Heart left ventricle (tissue), 16 donors: ENCODE measurements around the gene DLG1. TPM values are rescaled to one million over a fixed set of nuclear protein-coding genes. Genes with fewer than 3 reads are reported as not detected.
"Not testable (repeated sequence)": the region's sequence is repeated elsewhere in the genome, so short reads cannot be mapped to it uniquely, and the experiment has no call there.

Experiments
- ATAC-seq, 4 donors: fragments of 200-7000 bp; cut with Tn5 transposase; one replicate each; pipeline ENCODE4 v1.9.1; 2020 to 2022; ENCODE audit warnings: moderate library complexity in 4 of 4, mild to moderate bottlenecking in 3 of 4, moderate number of reproducible peaks in 1 of 4
- DNase-seq, 5 donors: peaks; one replicate each; pipeline ENCODE4 v3.0.0-alpha.2; 2020
- H3K27ac ChIP-seq, 12 donors: fragments of 200-600 bp; sonication (generic) in 4 of 12; one replicate each; pipeline versions ENCODE4 v1.5.0 to v1.8.0; 2016 to 2022; ENCODE audit warnings: mild to moderate bottlenecking in 2 of 12
- H3K27me3 ChIP-seq, 9 donors: fragments of 200-600 bp; sonication (generic) in 2 of 9; one replicate each; pipeline versions ENCODE4 v1.5.1 to v1.8.0; 2016 to 2022; ENCODE audit warnings: mild to moderate bottlenecking in 3 of 9
- H3K36me3 ChIP-seq, 9 donors: fragments of 200-600 bp; sonication (generic) in 2 of 9; one replicate each; pipeline versions ENCODE4 v1.5.0 to v1.8.0; 2018 to 2022; ENCODE audit warnings: mild to moderate bottlenecking in 2 of 9
- H3K4me1 ChIP-seq, 12 donors: fragments of 200-600 bp; sonication (generic) in 4 of 12; one replicate each; pipeline versions ENCODE4 v1.5.0 to v1.8.0; 2016 to 2022; ENCODE audit warnings: mild to moderate bottlenecking in 3 of 12
- H3K4me3 ChIP-seq, 12 donors: fragments of 200-600 bp; sonication (generic) in 4 of 12; one replicate each; pipeline versions ENCODE4 v1.5.0 to v1.8.0; 2017 to 2022; ENCODE audit warnings: mild to moderate bottlenecking in 9 of 12, moderate library complexity in 4 of 12
- H3K9me3 ChIP-seq, 12 donors: fragments of 200-600 bp; sonication (generic) in 4 of 12; one replicate each; pipeline versions ENCODE4 v1.5.0 to v1.8.0; 2016 to 2022; ENCODE audit warnings: mild to moderate bottlenecking in 1 of 12
- CTCF ChIP-seq, 12 donors: fragments of 200-600 bp; sonication (generic) in 4 of 12; IDR thresholded peaks; one replicate each; pipeline versions ENCODE4 v1.5.0 to v1.8.0; 2018 to 2022; ENCODE audit warnings: antibody characterized with exemption in 12 of 12, mild to moderate bottlenecking in 5 of 12
- POLR2A ChIP-seq, 2 donors: fragments of 450-650 bp; IDR thresholded peaks; one replicate each; pipeline ENCODE4 v1.6.1; 2017; ENCODE audit warnings: antibody characterized with exemption in 2 of 2, mild to moderate bottlenecking in 2 of 2, moderate library complexity in 2 of 2
- WGBS, 4 donors: extraction: QIAGEN DNeasy Blood & Tissue Kit in 2 of 4; methylation state at CpG; one replicate each; pipeline versions ENCODE4 v1.1.5 to v1.1.7; 2013 to 2018; 5-methylcytosine and 5-hydroxymethylcytosine counted together
- intact Hi-C, 10 donors: fragments of 100-400 bp; cut with DNase I; formaldehyde crosslinking; loops; one replicate each; pipeline versions ENCODE4 v1.11.1 to v1.14.2; 2022
- polyA plus RNA-seq, 2 donors: library from polyadenylated mRNA; stranded (reverse); fragments of 200-250 nt; gene quantifications; one replicate each; pipeline ENCODE4 v1.2.3, GENCODE V29; 2013
- total RNA-seq, 9 donors: library from RNA; depleted of rRNA in 2 of 9; stranded (reverse); fragments of >200 nt in 2 of 9; fragmentation: NEBNext Ultra II Directional in 3 of 9; extraction: Animal tissue kit (Norgen Biotek cat#: 25700) in 3 of 9; gene quantifications; one replicate each; pipeline versions ENCODE4 v1.1.0 to v1.2.4, GENCODE V29; 2016 to 2023
- donor health status: ischemic (EF 13 %, LVEDD 7.1; RV severe dilation, severe dysfunction).
- donor health status: healthy with polysubstance abuse.
- donor health status: DM: no; HTN: yes; CAD: no.
- donor health status: DM: no; HTN: no; CAD: no.
- donor health status: ischemic (EF 25% LVEDD 6.9; RV normal size, moderate dysfunction).
- donor health status: ischemic (EF 25% LVEDD 5.7; RV mildly dilated, moderate dysfunction).
- donor health status: healthy.
- donor health status: DM: yes; HTN: yes; CAD: no.
- donor health status: ischemic (EF 35%, LVEDD 5.7; RV mildly dilated, moderate dysfunction).
- donor health status: nonischemic (EF 11% LVEDD 7.7; RV severe dilation, severe dysfunction).
- donor health status: DM: yes; HTN: yes; CAD: no.
- donor health status: PGD.
- donor health status: ischemic (EF 29% LVEDD 5.4; RV normal size, mild dysfunction).
- donor health status: nonischemic (EF 23%, LVEDD 6.1; RV moderate dilation, normal function).

The DLG1 gene
- total and polyA plus RNA-seq, 11 donors, result 17.4 to 151 (median 63.6) TPM

- Histone ChIP-seq H3K36me3 (no peaks in the 10 kb centered on the region), H3K27ac (no peak overlapping the region), H3K9me3 (no peaks in the 10 kb centered on the region), H3K27me3 (no peaks in the 10 kb centered on the region), H3K4me3 (no peak overlapping the region), H3K4me1 (peaks cover 0 to 42% (median 26%) of the 10 kb centered on the region in 12 donors)
- DNase-seq, result no peak
- no peak for ATAC-seq
- 95 to 98% (median 96%) methylated on average over 4 of the region's 4 CpGs for WGBS, 4 donors
- intact Hi-C loops, result no loop called here
- TF ChIP-seq CTCF (IDR thresholded peaks at IDR 0.05) (no peak), POLR2A (IDR thresholded peaks at IDR 0.05) (no peak)
These were observed 81.5 kb downstream of the DLG1 start for GRCh38 chr3:197216914-197217313.

- peak overlapping the region in 1 of 12 donors; percentile 12 for H3K27ac ChIP-seq
- ATAC-seq, result peak in 2 of 4 donors; percentile 38 to 58
These were observed 82.1 kb downstream of the DLG1 start for GRCh38 chr3:197216169-197216860.

GRCh38 chr3:197212290-197212689 is 86.1 kb downstream of the DLG1 start:
- ATAC-seq (no peak), DNase-seq (no peak)
- Histone ChIP-seq H3K27ac (no peak overlapping the region), H3K4me3 (no peak overlapping the region), H3K9me3 (peaks cover 0 to 5% (median 0%) of the 10 kb centered on the region in 12 donors), H3K36me3 (no peaks in the 10 kb centered on the region), H3K27me3 (no peaks in the 10 kb centered on the region), H3K4me1 (peaks cover 0 to 25% (median 11%) of the 10 kb centered on the region in 12 donors)
- intact Hi-C loops, result no loop called here
- 93 to 95% (median 95%) methylated on average over 5 of the region's 5 CpGs for WGBS, 4 donors
- no peak for TF ChIP-seq CTCF (IDR thresholded peaks at IDR 0.05)

More at GRCh38 chr3:197216169-197216860, 82.1 kb downstream of the DLG1 start:
- Histone ChIP-seq H3K4me1 (peaks cover 0 to 36% (median 21%) of the 10 kb centered on the region in 12 donors), H3K27me3 (no peaks in the 10 kb centered on the region), H3K36me3 (no peaks in the 10 kb centered on the region), H3K9me3 (peaks cover 0 to 4% (median 0%) of the 10 kb centered on the region in 12 donors), H3K4me3 (no peak overlapping the region)
- WGBS, 4 donors, result 52 to 81% (median 61%) methylated on average over 5 of the region's 5 CpGs
- intact Hi-C loops, result no loop called here
- no peak for DNase-seq
- no peak for TF ChIP-seq POLR2A (IDR thresholded peaks at IDR 0.05)
- no peak for TF ChIP-seq CTCF (IDR thresholded peaks at IDR 0.05)

GRCh38 chr3:197211698-197212097 is 86.7 kb downstream of the DLG1 start:
- DNase-seq, H3K4me3 ChIP-seq, H3K27me3 ChIP-seq, intact Hi-C loops, H3K36me3 ChIP-seq, ATAC-seq, H3K9me3 ChIP-seq, H3K27ac ChIP-seq: not testable (repeated sequence)
- H3K4me1 ChIP-seq, result peaks cover 0 to 20% (median 10%) of the 10 kb centered on the region in 12 donors
- 94 to 97% (median 95%) methylated on average over 4 of the region's 4 CpGs for WGBS, 4 donors
